ENCODE data around the gene LRRFIP1.

DNA sequence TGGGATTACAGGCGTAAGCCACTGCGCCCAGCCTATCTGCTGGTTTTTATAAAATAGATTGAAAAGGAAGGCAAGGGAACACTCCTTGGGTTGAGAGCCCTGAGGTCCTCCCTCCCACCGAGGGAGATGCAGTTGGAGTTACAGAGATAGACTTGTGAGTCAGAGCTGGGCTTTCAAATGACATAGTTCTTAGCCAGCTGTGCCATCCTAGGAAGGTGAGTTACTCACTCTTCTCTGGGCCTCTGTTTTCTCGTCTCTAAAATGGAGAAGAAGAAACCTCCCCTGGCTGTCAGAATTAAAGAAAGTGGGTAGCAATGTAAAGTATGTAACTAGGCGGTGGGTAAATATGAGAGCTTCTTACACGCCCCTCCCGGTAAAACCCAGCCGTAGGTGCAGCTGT lies 2.4 kb downstream of the LRRFIP1 start:
- TF ChIP-seq, protein P1, sequence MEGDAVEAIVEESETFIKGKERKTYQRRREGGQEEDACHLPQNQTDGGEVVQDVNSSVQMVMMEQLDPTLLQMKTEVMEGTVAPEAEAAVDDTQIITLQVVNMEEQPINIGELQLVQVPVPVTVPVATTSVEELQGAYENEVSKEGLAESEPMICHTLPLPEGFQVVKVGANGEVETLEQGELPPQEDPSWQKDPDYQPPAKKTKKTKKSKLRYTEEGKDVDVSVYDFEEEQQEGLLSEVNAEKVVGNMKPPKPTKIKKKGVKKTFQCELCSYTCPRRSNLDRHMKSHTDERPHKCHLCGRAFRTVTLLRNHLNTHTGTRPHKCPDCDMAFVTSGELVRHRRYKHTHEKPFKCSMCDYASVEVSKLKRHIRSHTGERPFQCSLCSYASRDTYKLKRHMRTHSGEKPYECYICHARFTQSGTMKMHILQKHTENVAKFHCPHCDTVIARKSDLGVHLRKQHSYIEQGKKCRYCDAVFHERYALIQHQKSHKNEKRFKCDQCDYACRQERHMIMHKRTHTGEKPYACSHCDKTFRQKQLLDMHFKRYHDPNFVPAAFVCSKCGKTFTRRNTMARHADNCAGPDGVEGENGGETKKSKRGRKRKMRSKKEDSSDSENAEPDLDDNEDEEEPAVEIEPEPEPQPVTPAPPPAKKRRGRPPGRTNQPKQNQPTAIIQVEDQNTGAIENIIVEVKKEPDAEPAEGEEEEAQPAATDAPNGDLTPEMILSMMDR (IDR thresholded peaks at IDR 0.05): no peak
- no peak for TF ChIP-seq POLR2A (IDR thresholded peaks at IDR 0.05)
